OCI-LY3 (cell line): Measurements from ENCODE around the gene TNIP1.

ENCODE experiments used
- CTCF ChIP-seq: fragments of 200-600, 300-600 bp; sonication (generic); IDR thresholded peaks from 2 replicates; pipeline ENCODE4 v1.5.1; 2014; ENCODE audit warnings: antibody characterized with exemption, low read length, low read depth
- EZH2phosphoT487 ChIP-seq: fragments of 200-600 bp; shearing (Covaris generic); IDR thresholded peaks from 2 replicates; pipeline ENCODE4 v1.6.1; 2018; ENCODE audit warnings: antibody characterized with exemption, mixed run types, low read depth

GRCh38 chr5:151097061-151097460 is 16.2 kb upstream of the TNIP1 start:
- TF ChIP-seq CTCF (no peak), EZH2phosphoT487 (no peak)
